ENCODE results near the gene ATP6V0E2.
"Not testable (repeated sequence)": the region's sequence is repeated elsewhere in the genome, so short reads cannot be mapped to it uniquely, and the experiment has no call there.

Gene ATP6V0E2

DNA sequence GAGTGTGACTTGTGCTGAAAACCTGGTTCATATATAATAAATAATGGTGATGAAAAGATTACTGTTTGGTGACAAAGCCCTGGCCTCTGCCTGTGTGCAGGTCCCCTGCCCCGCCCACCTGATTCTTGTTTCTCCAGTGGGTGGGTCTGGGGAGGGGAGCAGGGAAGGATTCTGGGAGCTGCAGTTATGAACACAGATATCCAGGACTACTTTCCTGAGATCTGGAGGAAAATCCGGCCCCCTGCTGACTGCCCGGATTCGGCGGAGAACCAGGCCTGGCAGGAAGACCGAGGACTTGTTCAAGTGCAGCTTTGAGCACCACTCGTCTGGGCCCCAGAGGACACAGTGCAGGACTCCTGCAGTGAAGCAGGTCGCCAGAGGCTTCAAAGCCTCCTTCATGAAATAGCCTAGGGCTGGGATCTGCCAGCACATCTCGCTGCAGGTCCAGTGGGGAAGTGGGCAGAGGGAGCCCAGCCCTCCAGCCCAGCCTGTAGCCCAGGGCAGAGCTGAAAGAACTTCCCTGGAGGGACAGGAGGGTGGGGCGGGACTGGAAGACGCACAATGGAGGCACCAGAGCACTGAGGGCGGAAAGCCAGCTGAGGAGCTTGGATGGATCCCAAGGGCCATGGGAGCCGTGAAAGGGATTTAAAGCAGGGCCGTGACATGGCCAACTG is 7.0 kb downstream of the ATP6V0E2 start:
- no peak for DNase-seq

DNA sequence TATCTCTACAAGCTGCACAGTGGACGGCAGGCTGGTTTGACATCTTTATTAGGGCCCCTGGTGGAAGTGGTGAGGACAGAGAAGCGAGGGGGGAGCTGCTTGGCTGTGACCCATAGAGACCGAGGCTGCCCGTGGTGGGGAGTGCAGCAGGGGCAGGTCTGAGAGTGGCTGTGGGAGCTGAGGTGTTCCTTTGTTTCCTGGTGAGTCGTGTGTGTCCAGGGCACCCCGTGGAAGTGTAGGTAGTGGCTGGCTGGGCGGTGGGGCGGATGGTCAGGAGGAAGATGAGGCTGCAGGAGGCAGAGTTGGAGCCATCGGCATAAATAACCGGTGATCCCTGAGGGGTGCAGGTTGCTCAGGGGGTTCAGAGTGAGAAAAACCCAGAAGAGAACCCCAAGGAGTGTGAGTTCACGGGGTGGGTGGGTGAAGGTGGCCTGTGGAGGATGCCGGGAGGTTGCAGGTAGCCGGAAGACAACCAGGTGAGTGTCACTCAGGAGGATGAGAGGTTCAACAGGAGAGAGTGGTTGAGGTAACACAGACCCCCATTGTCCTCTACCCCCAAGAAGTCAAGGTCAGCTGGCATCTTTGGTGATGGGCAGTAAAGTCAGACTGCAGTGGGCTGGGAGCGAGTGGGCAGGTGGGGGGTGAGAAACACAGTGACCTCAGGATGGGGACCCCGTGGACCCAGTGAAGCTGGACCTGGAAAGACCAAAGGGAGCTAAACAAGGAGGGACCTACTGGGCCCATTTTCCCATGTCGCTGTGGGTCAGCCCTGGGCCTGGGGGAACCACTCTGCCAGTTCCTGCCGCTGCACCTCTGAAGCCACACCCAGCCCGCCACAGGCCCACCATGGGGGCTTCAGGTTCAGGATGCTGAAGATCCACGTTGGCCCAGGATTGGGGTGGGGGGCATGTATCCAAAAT is 7.8 kb downstream of the ATP6V0E2 start:
- DNase-seq, result no peak

DNA sequence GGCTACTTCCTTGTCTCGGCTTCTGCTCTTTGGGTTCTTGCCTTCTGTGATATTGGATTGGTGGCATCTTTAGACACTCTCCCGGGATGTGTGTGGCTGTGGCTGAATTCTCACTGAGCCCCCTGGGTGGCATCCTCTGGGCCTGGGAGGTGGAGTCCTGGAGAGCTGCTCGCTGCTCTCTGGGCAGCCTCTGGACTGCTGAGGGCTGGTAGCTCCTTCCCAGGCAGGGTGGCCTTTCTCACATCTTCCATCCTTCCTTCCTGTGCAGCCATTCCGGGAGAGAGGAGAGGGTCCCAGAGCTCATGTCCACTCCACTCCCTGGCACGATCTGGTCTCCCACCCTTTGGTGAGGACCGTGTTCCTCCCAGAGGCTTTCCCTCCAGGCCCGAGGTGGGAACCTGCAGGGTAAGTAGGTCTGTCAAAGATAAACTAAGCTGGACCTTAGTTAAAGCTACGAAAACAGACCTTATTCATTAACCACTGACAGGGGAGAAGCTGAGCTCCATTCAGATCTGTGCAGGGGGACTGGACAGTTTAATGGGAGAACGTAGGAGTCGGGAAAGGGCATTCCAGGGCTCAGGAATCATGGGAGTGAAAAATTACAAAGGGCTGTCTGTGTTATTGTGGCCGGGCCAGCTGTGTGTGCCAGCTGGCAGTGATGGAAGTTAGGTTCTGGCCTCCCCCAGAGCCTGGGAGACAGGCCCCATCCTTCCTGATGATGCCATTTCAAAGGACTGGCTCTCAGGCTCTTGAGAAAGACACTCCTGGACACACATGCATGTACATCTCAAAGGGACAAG is 8.7 kb downstream of the ATP6V0E2 start:
- DNase-seq, result no peak

DNA sequence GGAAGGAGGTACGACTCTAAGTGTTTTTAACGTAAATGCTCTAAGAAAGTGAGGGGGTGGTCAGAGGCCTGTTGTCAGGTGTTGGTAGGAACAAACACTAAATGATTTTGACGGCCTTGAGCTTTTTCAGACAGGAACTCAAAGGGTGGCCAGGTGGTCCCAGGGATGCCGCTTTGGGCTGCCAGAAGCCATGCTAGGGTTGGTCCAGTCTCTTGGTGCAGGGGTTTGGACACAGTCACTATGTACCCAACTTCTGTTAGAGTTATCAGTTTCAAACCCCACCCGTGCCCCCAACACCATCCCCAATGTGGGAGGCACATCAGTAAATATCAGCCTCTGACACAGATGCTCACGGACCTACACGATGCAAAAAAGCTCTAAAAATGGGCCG is 9.3 kb downstream of the ATP6V0E2 start:
- DNase-seq, result no peak

DNA sequence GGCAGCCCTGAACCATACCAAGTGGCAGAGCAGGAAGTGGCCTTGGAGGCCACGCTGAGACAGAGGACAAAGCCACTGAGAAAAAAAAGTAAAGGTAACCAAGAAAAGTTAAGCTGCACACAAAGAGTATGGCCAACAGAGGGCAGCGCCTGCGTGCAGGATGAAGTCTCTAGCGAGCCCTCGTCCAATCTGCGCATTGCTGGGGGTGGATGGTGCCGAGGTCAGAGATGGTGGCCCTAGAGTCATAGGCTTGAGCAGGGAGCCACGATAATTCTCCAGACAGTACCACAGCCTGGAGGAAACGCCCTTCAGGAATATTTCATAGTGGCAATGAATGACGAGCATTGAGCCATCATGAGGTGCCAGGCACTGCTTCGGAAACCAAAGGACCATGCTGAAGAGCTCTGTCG is 9.7 kb downstream of the ATP6V0E2 start:
- no peak for DNase-seq

DNA sequence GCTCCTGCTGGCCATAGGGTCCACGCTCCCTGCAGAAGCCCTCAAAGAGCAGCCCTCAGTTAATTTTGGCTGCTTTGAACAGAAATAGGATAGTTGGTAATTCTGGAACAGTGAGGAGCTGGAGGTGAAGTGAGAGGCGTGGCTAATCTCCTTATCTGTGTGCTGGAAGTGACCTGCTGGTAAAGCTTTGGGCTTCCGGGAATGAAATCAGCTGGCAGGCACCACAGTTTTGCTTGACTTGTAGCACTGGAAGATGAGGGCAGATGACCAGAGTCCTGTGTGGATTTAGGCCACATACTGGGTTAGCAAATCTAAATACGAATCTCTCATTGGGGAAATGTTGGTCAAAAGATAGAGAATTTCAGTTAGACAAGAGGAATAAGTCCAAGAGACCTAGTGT is 10.2 kb downstream of the ATP6V0E2 start:
- DNase-seq, result no peak

DNA sequence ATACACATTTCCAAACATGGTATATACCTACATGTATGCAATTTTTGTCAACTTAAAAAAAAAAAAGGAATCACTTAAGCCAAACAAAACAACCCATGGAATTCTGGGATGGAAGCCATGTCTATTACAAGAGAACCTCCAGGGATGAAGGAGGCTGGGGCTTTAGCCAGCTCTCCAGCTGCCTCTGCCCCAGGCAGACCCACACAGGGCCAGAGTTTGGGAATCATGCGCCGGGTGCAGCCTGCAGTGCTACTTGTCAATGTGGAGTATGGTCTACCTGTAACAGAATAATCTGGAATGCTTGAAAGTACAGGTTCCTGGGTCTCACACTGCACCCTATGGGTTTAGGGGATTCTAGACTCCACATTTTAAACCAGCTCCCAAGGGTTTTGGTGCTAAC is 10.8 kb downstream of the ATP6V0E2 start:
- no peak for DNase-seq

DNA sequence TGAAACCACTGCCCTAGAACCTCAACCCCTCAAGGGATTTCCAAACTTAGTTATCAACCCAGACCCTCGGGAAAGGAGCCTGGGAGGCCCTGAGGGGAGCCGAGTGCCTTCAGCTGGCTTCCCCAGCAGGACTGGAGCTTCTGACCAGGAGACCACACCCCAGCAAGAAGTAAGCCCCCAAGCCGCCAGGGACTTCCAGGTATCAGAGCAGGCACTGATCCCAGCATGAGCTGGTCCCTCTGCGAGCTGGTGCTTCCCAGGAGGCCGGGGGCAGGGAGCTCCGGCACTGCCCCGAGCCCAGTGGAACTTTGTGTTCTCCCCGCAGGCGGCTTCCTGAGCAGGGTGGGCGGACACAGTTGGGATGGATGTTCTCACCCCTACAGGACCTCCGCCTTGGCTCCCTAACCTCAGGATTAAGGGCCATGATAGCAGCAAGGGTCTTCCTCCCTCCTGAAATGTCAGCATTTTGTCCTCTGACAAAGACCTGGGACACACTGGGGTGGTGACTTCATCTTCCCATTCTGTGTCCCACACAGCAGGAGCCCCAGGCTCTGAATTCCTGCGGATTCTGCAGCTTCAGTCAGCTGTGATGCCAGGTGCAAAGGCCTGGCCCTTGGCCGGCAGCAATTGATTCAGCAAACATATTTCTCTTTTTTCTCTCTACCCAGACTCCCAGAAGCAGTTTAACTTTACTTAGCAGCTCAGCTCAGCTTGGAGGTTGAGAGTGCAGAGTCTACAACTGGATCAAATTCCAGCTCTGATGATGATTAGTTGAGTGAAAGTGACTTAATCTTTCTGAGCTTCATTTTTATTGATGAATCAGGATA is 11.6 kb downstream of the ATP6V0E2 start:
- DNase-seq, result no peak

DNA sequence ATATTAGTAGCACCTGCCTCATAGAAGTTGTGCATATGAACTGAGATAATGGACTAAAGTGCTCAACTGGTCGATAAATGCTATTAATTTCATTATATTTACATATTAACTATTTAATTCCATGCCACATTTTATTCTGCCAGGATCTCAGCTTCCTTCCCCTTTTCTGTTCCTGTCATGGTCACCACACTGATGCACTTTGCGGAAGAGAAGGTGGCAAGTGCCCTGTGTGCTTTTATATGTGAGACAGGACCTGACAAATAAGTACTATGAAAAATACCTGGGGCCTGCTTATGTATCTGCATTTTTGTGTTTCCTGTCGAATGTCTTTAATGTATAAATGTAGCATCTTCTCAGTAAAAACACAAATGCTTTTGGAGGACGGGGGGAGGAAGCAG is 12.2 kb downstream of the ATP6V0E2 start:
- no peak for DNase-seq

DNA sequence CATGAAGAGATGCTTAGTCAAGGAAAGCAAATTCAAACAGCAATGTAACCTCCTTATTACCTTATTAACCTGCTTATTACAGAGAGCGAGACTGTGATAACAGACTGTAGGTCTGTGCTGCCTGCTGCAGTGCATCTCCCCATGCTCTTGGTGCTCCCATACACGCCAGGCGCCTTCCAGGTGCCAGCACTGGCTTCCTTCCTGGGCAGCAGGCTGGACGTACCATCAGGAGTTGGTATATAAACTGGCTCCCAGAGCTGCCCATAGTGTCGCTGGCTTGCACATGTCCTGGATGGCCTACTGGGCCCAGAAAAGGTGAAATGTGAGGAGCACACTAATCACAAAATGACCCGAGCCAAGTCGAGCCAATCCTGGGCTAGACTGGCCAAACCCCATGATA is 13.5 kb downstream of the ATP6V0E2 start:
- no peak for DNase-seq

DNA sequence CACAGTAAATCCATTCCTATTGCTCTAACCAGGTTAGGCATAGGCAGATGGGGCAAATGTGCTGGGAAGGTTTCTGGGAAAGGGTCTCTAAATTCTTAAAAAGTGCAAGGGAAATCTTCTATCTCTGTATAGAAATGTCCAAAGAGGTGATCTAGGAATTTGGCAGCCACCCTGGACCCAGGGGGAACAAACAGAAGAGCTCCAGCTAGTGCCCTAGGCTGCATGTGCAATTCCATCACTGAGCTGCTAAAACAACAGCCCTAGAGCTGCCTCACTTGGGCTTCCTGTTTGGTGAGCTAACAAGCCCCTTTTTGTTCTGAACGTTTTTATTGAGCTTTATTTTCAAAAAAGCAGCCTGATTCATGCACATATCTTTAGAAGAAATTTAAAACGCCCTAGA is 16.9 kb downstream of the ATP6V0E2 start:
- not testable (repeated sequence) for DNase-seq

DNA sequence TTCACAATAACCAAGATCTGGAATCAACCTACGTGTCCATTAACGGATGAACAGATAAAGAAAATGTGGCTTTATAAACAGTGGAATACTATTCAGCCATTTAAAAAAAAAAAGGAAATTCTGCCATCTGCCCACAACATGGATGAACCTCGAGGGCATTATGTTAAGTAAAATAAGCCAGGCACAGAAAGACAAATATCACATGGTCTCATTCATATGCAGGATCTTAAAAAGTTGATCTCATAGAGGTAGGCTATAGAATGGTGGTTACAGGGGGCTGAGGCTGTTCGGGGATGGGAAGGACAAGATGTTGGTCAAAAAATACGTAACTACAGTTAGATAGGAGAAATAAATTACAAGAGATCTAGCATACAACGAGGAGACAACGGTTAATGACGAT is 21.2 kb downstream of the ATP6V0E2 start:
- not testable (repeated sequence) for DNase-seq

DNA sequence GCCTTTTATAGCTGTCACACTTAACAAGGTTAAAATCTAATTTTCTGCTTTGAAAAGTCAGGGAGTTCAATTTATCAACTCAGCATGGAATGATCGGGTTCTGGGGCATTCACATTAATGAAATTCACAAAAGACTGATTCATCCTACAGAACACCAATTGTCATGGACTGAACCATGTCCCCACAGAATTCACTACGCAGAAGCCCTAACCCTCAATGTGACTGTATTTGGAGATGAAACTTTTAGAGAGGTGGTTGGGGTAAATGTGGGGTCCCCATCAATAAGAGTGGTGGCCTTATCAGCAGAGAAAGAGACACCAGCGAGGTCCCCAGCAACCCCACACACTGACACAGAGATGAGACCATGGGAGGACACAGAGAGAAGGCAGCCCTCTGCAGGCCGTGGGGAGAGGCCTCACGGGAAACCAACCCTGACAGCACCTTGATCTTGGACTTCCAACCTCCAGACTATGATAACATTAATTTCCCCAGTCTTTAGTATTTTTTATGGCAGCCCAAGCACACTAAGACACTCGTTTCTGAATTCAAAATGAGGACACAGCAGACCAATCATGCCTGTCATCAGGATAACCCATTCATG is 34.1 kb downstream of the ATP6V0E2 start:
- DNase-seq, result not testable (repeated sequence)

DNA sequence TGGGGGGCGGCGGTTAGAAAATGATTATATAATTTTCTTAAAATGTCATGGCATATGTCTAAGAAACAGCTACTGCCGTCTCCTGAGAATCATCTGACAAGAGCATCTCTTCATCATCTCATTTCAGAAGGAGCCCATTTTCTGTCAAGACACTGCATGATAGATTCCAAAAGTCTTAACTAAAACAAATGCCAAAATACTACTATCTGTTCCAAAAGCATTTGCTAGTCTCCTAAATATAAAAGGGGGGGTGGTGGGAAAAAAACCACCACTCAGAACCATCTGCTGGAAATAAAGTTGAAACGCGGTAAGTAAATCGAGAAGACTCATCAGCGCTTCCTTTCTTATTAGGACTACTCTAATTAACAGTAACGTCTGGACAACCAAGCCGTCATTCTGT is 36.5 kb downstream of the ATP6V0E2 start:
- not testable (repeated sequence) for DNase-seq

DNA sequence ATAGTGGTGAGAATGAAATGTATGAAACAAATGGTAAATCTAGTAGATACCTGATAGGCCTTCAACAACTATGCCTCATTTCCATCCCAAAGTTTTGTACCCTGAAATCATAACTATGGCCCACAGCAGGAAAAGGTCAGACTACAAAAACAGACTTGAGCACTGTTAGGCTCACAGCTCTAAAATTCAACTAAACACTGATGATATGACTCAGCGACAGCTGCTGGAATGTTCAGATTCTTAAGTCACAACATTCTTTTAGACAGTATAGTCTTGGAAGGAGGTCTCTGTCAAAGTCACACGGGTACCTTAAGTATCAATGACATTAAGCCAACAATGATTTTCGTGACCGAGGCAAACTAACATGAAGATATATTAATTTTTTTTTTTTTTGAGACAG is 38.4 kb downstream of the ATP6V0E2 start:
- not testable (repeated sequence) for DNase-seq

DNA sequence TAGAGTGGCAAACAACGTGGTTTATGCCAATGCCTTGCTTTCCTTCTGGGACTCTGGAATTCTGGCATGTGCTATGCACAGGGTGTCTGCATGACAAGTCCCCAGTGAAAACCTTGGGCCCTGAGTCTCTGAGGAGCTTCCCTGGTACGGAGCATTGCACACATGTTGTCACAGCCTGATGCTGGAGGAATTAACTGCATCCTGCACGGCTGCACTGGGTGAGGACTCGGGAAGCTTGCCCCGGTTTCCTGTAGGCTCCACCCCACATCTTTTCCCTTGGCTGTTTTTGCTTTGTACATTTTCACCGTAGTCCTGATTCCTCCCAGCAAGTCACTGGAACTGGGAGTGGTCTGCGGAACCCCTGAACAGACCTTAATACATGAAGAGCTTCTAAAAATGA is 52.6 kb downstream of the ATP6V0E2 start:
- not testable (repeated sequence) for DNase-seq

Measured in cortex of kidney (tissue), 1 donor.